ENCODE measurements around the gene OAS2.
A peak's percentile ranks its signal among the peaks of the same experiment; 100 is the strongest.
"Not testable (repeated sequence)": the region's sequence is repeated elsewhere in the genome, so short reads cannot be mapped to it uniquely, and the experiment has no call there.

Gene OAS2

GRCh38 chr12:112957125-112957524, 21.2 kb upstream of the OAS2 start:
- DNase-seq = not testable (repeated sequence)

GRCh38 chr12:112961074-112961473, 17.2 kb upstream of the OAS2 start:
- no peak for DNase-seq

GRCh38 chr12:112961536-112961935, 16.8 kb upstream of the OAS2 start:
- DNase-seq = no peak

GRCh38 chr12:112962561-112962960, 15.8 kb upstream of the OAS2 start:
- no peak for DNase-seq

GRCh38 chr12:112963227-112963861, 15.0 kb upstream of the OAS2 start:
- no peak for DNase-seq

- DNase-seq = no peak
Observed at GRCh38 chr12:112964067-112964670, 14.2 kb upstream of the OAS2 start.

GRCh38 chr12:112964915-112965314, 13.4 kb upstream of the OAS2 start:
- DNase-seq = no peak

GRCh38 chr12:112965643-112966042, 12.7 kb upstream of the OAS2 start:
- no peak for DNase-seq

- DNase-seq = no peak
Observed at GRCh38 chr12:112967306-112967705, 11.0 kb upstream of the OAS2 start.

- DNase-seq = no peak
Observed at GRCh38 chr12:112967858-112968257, 10.5 kb upstream of the OAS2 start.

- DNase-seq = no peak
Observed at GRCh38 chr12:112969547-112970306, 8.6 kb upstream of the OAS2 start.

GRCh38 chr12:112970391-112970790, 7.9 kb upstream of the OAS2 start:
- no peak for DNase-seq

GRCh38 chr12:112971248-112971647, 7.1 kb upstream of the OAS2 start:
- DNase-seq = no peak

- no peak for DNase-seq
Observed at GRCh38 chr12:112973011-112973735, 5.1 kb upstream of the OAS2 start.

- DNase-seq = no peak
Observed at GRCh38 chr12:112973818-112974231, 4.5 kb upstream of the OAS2 start.

GRCh38 chr12:112974904-112975303, 3.4 kb upstream of the OAS2 start:
- DNase-seq = no peak

- DNase-seq = no peak
Observed at GRCh38 chr12:112977139-112977538, 1.2 kb upstream of the OAS2 start.

GRCh38 chr12:112977641-112978040, 678 bp upstream of the OAS2 start:
- no peak for DNase-seq

- DNase-seq = peak; percentile 24 to 48
Observed at GRCh38 chr12:112979041-112979680, 842 bp downstream of the OAS2 start.

- peak in 1 of 2 donors; percentile 63 for DNase-seq
Observed at GRCh38 chr12:112980491-112981158, 2.3 kb downstream of the OAS2 start.

GRCh38 chr12:112985642-112986290, 7.4 kb downstream of the OAS2 start:
- DNase-seq = no peak

GRCh38 chr12:112986291-112986800, 8.0 kb downstream of the OAS2 start:
- DNase-seq = no peak

Measured in CD4-positive, alpha-beta T cell treated with Interleukin-1 beta for 1 hour (primary cell).